Neural progenitor cell (in vitro differentiated cells): ENCODE data around the gene DEDD2.

ENCODE experiments used
- CTCF ChIP-seq: fragments of 200-600 bp; sonication (generic); IDR thresholded peaks from 2 replicates; pipeline ENCODE4 v1.5.1; 2017; ENCODE audit warnings: antibody characterized with exemption, mild to moderate bottlenecking
- EZH2 ChIP-seq: fragments of 200-600 bp; sonication (generic); IDR thresholded peaks from 2 replicates; pipeline ENCODE4 v1.6.1; 2017; ENCODE audit warnings: antibody characterized with exemption, mild to moderate bottlenecking, moderate library complexity

GRCh38 chr19:42193706-42194105 lies 23.8 kb downstream of the DEDD2 start:
- TF ChIP-seq EZH2 (no peak), CTCF (no peak)
